ENCODE results near the gene SHISA6. TPM values are rescaled to one million over a fixed set of nuclear protein-coding genes. Genes with fewer than 3 reads are reported as not detected.

The SHISA6 gene
- total RNA-seq, 1 donor from 2014 or later: 0.59 TPM

- ATAC-seq: no peak
- DNase-seq: no peak
- intact Hi-C loops (cut with micrococcal nuclease): no loop called here
Measured at GRCh38 chr17:11488407-11488806, 247.4 kb downstream of the SHISA6 start.

- ATAC-seq (no peak), DNase-seq (no peak)
- intact Hi-C loops (cut with micrococcal nuclease): no loop called here
Measured at GRCh38 chr17:11490171-11490755, 249.2 kb downstream of the SHISA6 start.

GRCh38 chr17:11492511-11492910, 251.5 kb downstream of the SHISA6 start:
- DNase-seq (no peak), ATAC-seq (no peak)
- intact Hi-C loops (cut with micrococcal nuclease): no loop called here

- ATAC-seq: no peak
- intact Hi-C loops (cut with micrococcal nuclease): no loop called here
- no peak for DNase-seq
Measured at GRCh38 chr17:11493936-11494335, 252.9 kb downstream of the SHISA6 start.

GRCh38 chr17:11495613-11496012, 254.6 kb downstream of the SHISA6 start:
- DNase-seq: no peak
- intact Hi-C loops (cut with micrococcal nuclease): no loop called here
- no peak for ATAC-seq

GRCh38 chr17:11499881-11500280, 258.9 kb downstream of the SHISA6 start:
- intact Hi-C loops (cut with micrococcal nuclease): no loop called here
- ATAC-seq: no peak
- DNase-seq: no peak

GRCh38 chr17:11503308-11504035, 262.5 kb downstream of the SHISA6 start:
- intact Hi-C loops (cut with micrococcal nuclease): no loop called here
- no peak for ATAC-seq

GRCh38 chr17:11506635-11507034, 265.6 kb downstream of the SHISA6 start:
- no peak for ATAC-seq
- DNase-seq: no peak
- intact Hi-C loops (cut with micrococcal nuclease): no loop called here

More at GRCh38 chr17:11503308-11504035, 262.5 kb downstream of the SHISA6 start:
- DNase-seq: no peak

GRCh38 chr17:11511696-11512095, 270.7 kb downstream of the SHISA6 start:
- intact Hi-C loops (cut with micrococcal nuclease): no loop called here
- no peak for DNase-seq
- no peak for ATAC-seq

- intact Hi-C loops (cut with micrococcal nuclease): no loop called here
- no peak for ATAC-seq
Measured at GRCh38 chr17:11514565-11514964, 273.6 kb downstream of the SHISA6 start.

GRCh38 chr17:11514981-11515680, 274.1 kb downstream of the SHISA6 start:
- DNase-seq (no peak), ATAC-seq (no peak)
- intact Hi-C loops (cut with micrococcal nuclease): no loop called here

More at GRCh38 chr17:11514565-11514964, 273.6 kb downstream of the SHISA6 start:
- no peak for DNase-seq

GRCh38 chr17:11515901-11516300, 274.9 kb downstream of the SHISA6 start:
- intact Hi-C loops (cut with micrococcal nuclease): no loop called here

GRCh38 chr17:11535231-11535630, 294.2 kb downstream of the SHISA6 start:
- intact Hi-C loops (cut with micrococcal nuclease): no loop called here
- no peak for DNase-seq
- ATAC-seq: no peak

More at GRCh38 chr17:11515901-11516300, 274.9 kb downstream of the SHISA6 start:
- no peak for ATAC-seq
- DNase-seq: no peak

- intact Hi-C loops (cut with micrococcal nuclease): no loop called here
Measured at GRCh38 chr17:11538366-11538765, 297.4 kb downstream of the SHISA6 start.

GRCh38 chr17:11539637-11540036, 298.6 kb downstream of the SHISA6 start:
- intact Hi-C loops (cut with micrococcal nuclease): no loop called here
- ATAC-seq (no peak), DNase-seq (no peak)

More at GRCh38 chr17:11538366-11538765, 297.4 kb downstream of the SHISA6 start:
- DNase-seq (no peak), ATAC-seq (no peak)

GRCh38 chr17:11545002-11545401, 304.0 kb downstream of the SHISA6 start:
- no peak for ATAC-seq
- DNase-seq: no peak
- intact Hi-C loops (cut with micrococcal nuclease): no loop called here

GRCh38 chr17:11545696-11546095, 304.7 kb downstream of the SHISA6 start:
- ATAC-seq (no peak), DNase-seq (no peak)
- intact Hi-C loops (cut with micrococcal nuclease): no loop called here

- intact Hi-C loops (cut with micrococcal nuclease): no loop called here
- DNase-seq (no peak), ATAC-seq (no peak)
Measured at GRCh38 chr17:11547853-11548252, 306.8 kb downstream of the SHISA6 start.

GRCh38 chr17:11548398-11548797, 307.4 kb downstream of the SHISA6 start:
- ATAC-seq: no peak
- intact Hi-C loops (cut with micrococcal nuclease): no loop called here

GRCh38 chr17:11550431-11550830, 309.4 kb downstream of the SHISA6 start:
- intact Hi-C loops (cut with micrococcal nuclease): no loop called here
- no peak for DNase-seq
- no peak for ATAC-seq

More at GRCh38 chr17:11548398-11548797, 307.4 kb downstream of the SHISA6 start:
- DNase-seq: no peak

All from left ventricle myocardium superior (tissue), 1 donor.